Tongue (tissue), 2 donors: ENCODE results near the gene ZNF334. TPM values are rescaled to one million over a fixed set of nuclear protein-coding genes. Genes with fewer than 3 reads are reported as not detected.

Source experiments
- DNase-seq: peaks from one replicate; pipeline ENCODE4 v3.0.0-alpha.2; 2015
- total RNA-seq: library from RNA; depleted of rRNA; stranded (reverse); fragments of >200 nt; gene quantifications from one replicate; pipeline ENCODE4 v1.2.3, GENCODE V29; 2014

ZNF334 gene
- total RNA-seq, 1 donor from 2014 or later, result 6.7 TPM

GRCh38 chr20:46484954-46485353 is 28.4 kb downstream of the ZNF334 start:
- no peak for DNase-seq

GRCh38 chr20:46483879-46484278 is 29.5 kb downstream of the ZNF334 start:
- DNase-seq, result no peak

GRCh38 chr20:46482864-46483263 is 30.5 kb downstream of the ZNF334 start:
- DNase-seq, result no peak

GRCh38 chr20:46477640-46478039 is 35.7 kb downstream of the ZNF334 start:
- no peak for DNase-seq

- DNase-seq, result no peak
Measured at GRCh38 chr20:46477225-46477624, 36.1 kb downstream of the ZNF334 start.

GRCh38 chr20:46468508-46468907 is 44.9 kb downstream of the ZNF334 start:
- DNase-seq, result no peak

- peak; percentile 1 for DNase-seq
Measured at GRCh38 chr20:46464451-46464850, 48.9 kb downstream of the ZNF334 start.

- DNase-seq, result no peak
Measured at GRCh38 chr20:46463852-46464251, 49.5 kb downstream of the ZNF334 start.

GRCh38 chr20:46461808-46462207 is 51.6 kb downstream of the ZNF334 start:
- DNase-seq, result no peak

GRCh38 chr20:46458866-46459750 is 54.3 kb downstream of the ZNF334 start:
- peak; percentile 75 for DNase-seq

- DNase-seq, result no peak
Measured at GRCh38 chr20:46456255-46457028, 56.9 kb downstream of the ZNF334 start.

GRCh38 chr20:46455729-46456128 is 57.6 kb downstream of the ZNF334 start:
- DNase-seq, result no peak

Other genes starting within 250 kb of the ZNF334 start
- 0.41 TPM for gene CDH22, start 205.1 kb downstream of the ZNF334 start, total RNA-seq
- gene ELMO2, start 106.9 kb downstream of the ZNF334 start, total RNA-seq, result 51.3 TPM
- gene OCSTAMP, start 37.1 kb upstream of the ZNF334 start, total RNA-seq, result not detected
- 1.7 TPM for gene SLC13A3, start 137.9 kb upstream of the ZNF334 start, total RNA-seq
- 13.2 TPM for gene TP53RK, start 175.9 kb upstream of the ZNF334 start, total RNA-seq
- gene SLC2A10, start 196.1 kb upstream of the ZNF334 start, total RNA-seq, result 31.2 TPM